Vagina (tissue), 2 donors: ENCODE results near the gene APPL2. TPM values are rescaled to one million over a fixed set of nuclear protein-coding genes. Genes with fewer than 3 reads are reported as not detected.

Experiments used
- DNase-seq, 2 donors: peaks; one replicate each; pipeline ENCODE4 v3.0.0-alpha.2; 2017; ENCODE audit errors: extremely low spot score in 2 of 2
- H3K27ac ChIP-seq: fragments of 200-600 bp; sonication (generic); one replicate; pipeline ENCODE4 v1.5.1; 2019
- H3K27me3 ChIP-seq: fragments of 200-600 bp; sonication (generic); one replicate; pipeline ENCODE4 v1.5.1; 2019
- H3K36me3 ChIP-seq, 2 donors: fragments of 200-600 bp; sonication (generic); one replicate each; pipeline ENCODE4 v1.5.1; 2017 to 2019
- H3K4me1 ChIP-seq: fragments of 200-600 bp; sonication (generic); one replicate; pipeline ENCODE4 v1.5.1; 2019
- H3K4me3 ChIP-seq, 2 donors: fragments of 200-600 bp; sonication (generic); 1 replicate in 1 of 2; 2 replicates in 1 of 2; pipeline ENCODE4 v1.5.1; 2016 to 2019
- H3K9me3 ChIP-seq: fragments of 200-600 bp; sonication (generic); one replicate; pipeline ENCODE4 v1.5.1; 2019
- CTCF ChIP-seq, 3 experiments: fragments of 450-650 bp in 2 of 3; fragments of 200-600 bp in 1 of 3; sonication (generic) in 1 of 3; IDR thresholded peaks; one replicate each; pipeline ENCODE4 v1.5.1; 2017 to 2019; ENCODE audit warnings: antibody characterized with exemption in 3 of 3, mild to moderate bottlenecking in 2 of 3, moderate library complexity in 2 of 3
- POLR2A ChIP-seq, 2 donors: fragments of 450-650 bp; IDR thresholded peaks; one replicate each; pipeline ENCODE4 v1.6.1; 2017; ENCODE audit warnings: antibody characterized with exemption in 2 of 2, mild to moderate bottlenecking in 2 of 2, moderate library complexity in 2 of 2
- POLR2AphosphoS5 ChIP-seq, 2 donors: sonication (generic); formaldehyde crosslinking; IDR thresholded peaks; one replicate each; pipeline ENCODE4 v1.9.0; 2017; ENCODE audit warnings: antibody characterized with exemption in 2 of 2, mild to moderate bottlenecking in 2 of 2, low read depth in 1 of 2; ENCODE audit not compliant: insufficient read depth in 1 of 2
- intact Hi-C: fragments of 100-400 bp; cut with DNase I; formaldehyde crosslinking; loops from one replicate; pipeline ENCODE4 v1.15.1; 2023
- total RNA-seq: library from RNA; depleted of rRNA; stranded (reverse); fragments of >200 nt; gene quantifications from one replicate; pipeline ENCODE4 v1.2.3, GENCODE V29; 2016

Gene APPL2
- total RNA-seq, 1 donor from 2014 or later, result 48.1 TPM

- intact Hi-C loops, result no loop called here
Observed at GRCh38 chr12:105278043-105278697, 42.2 kb upstream of the APPL2 start.

GRCh38 chr12:105275997-105276733 is 40.2 kb upstream of the APPL2 start:
- no peak overlapping the region for H3K4me3 ChIP-seq
- no peaks in the 10 kb centered on the region for H3K36me3 ChIP-seq
- no peaks in the 10 kb centered on the region for H3K4me1 ChIP-seq
- no peaks in the 10 kb centered on the region for H3K9me3 ChIP-seq
- DNase-seq, result no peak
- intact Hi-C loops, result no loop called here
- no peak overlapping the region for H3K27ac ChIP-seq
- TF ChIP-seq POLR2A (IDR thresholded peaks at IDR 0.05) (no peak), CTCF (IDR thresholded peaks at IDR 0.05) (no peak), POLR2AphosphoS5 (IDR thresholded peaks at IDR 0.05; ENCODE audit: insufficient read depth in 1 of 2, low read depth in 1 of 2) (peak in 1 of 2 donors; percentile 82)
- no peaks in the 10 kb centered on the region for H3K27me3 ChIP-seq

More at GRCh38 chr12:105278043-105278697, 42.2 kb upstream of the APPL2 start:
- H3K9me3 ChIP-seq, result no peaks in the 10 kb centered on the region
- H3K36me3 ChIP-seq, result no peaks in the 10 kb centered on the region
- no peaks in the 10 kb centered on the region for H3K27me3 ChIP-seq
- H3K27ac ChIP-seq, result no peak overlapping the region
- DNase-seq, result no peak
- no peaks in the 10 kb centered on the region for H3K4me1 ChIP-seq
- no peak overlapping the region for H3K4me3 ChIP-seq
- TF ChIP-seq POLR2A (IDR thresholded peaks at IDR 0.05) (no peak), POLR2AphosphoS5 (IDR thresholded peaks at IDR 0.05; ENCODE audit: insufficient read depth in 1 of 2, low read depth in 1 of 2) (no peak), CTCF (IDR thresholded peaks at IDR 0.05) (no peak)

GRCh38 chr12:105274571-105274970 is 38.6 kb upstream of the APPL2 start:
- no peak overlapping the region for H3K4me3 ChIP-seq
- no peaks in the 10 kb centered on the region for H3K36me3 ChIP-seq
- intact Hi-C loops, result no loop called here
- no peaks in the 10 kb centered on the region for H3K9me3 ChIP-seq
- H3K27ac ChIP-seq, result no peak overlapping the region
- no peak for DNase-seq
- no peak for TF ChIP-seq CTCF (IDR thresholded peaks at IDR 0.05)
- TF ChIP-seq POLR2AphosphoS5 (IDR thresholded peaks at IDR 0.05; ENCODE audit: insufficient read depth in 1 of 2, low read depth in 1 of 2), result no peak
- TF ChIP-seq POLR2A (IDR thresholded peaks at IDR 0.05), result no peak
- H3K4me1 ChIP-seq, result no peaks in the 10 kb centered on the region
- no peaks in the 10 kb centered on the region for H3K27me3 ChIP-seq

GRCh38 chr12:105273601-105274000 is 37.6 kb upstream of the APPL2 start:
- Histone ChIP-seq H3K27me3 (no peaks in the 10 kb centered on the region), H3K4me1 (no peaks in the 10 kb centered on the region), H3K4me3 (no peak overlapping the region), H3K9me3 (no peaks in the 10 kb centered on the region), H3K36me3 (no peaks in the 10 kb centered on the region), H3K27ac (no peak overlapping the region)
- no peak for DNase-seq
- TF ChIP-seq POLR2AphosphoS5 (IDR thresholded peaks at IDR 0.05; ENCODE audit: insufficient read depth in 1 of 2, low read depth in 1 of 2), result peak in 1 of 2 donors; percentile 30
- TF ChIP-seq POLR2A (IDR thresholded peaks at IDR 0.05), result no peak
- TF ChIP-seq CTCF (IDR thresholded peaks at IDR 0.05), result no peak
- intact Hi-C loops, result no loop called here
